Transverse colon (tissue), 4 donors: ENCODE measurements around the gene MYO18B. TPM values are rescaled to one million over a fixed set of nuclear protein-coding genes. Genes with fewer than 3 reads are reported as not detected.

Experiments used
- DNase-seq: peaks from one replicate; pipeline ENCODE4 v3.0.0-alpha.2; 2019
- H3K27ac ChIP-seq, 4 donors: fragments of 200-600 bp; sonication (generic); 2 replicates each; pipeline ENCODE4 v1.5.1; 2016 to 2018; ENCODE audit warnings: inconsistent platforms in 4 of 4
- H3K27me3 ChIP-seq: fragments of 200-600 bp; sonication (generic); 2 replicates; pipeline ENCODE4 v1.5.1; 2017; ENCODE audit warnings: inconsistent platforms
- H3K36me3 ChIP-seq, 4 donors: fragments of 200-600 bp; sonication (generic); 2 replicates each; pipeline ENCODE4 v1.5.1; 2017 to 2019; ENCODE audit warnings: inconsistent platforms in 4 of 4
- H3K4me1 ChIP-seq, 4 donors: fragments of 200-600 bp; sonication (generic); 2 replicates each; pipeline ENCODE4 v1.5.1; 2017 to 2020; ENCODE audit warnings: inconsistent platforms in 4 of 4
- H3K4me3 ChIP-seq, 4 donors: fragments of 200-600 bp; sonication (generic); 1 replicate in 1 of 4; 2 replicates in 3 of 4; pipeline versions ENCODE4 v1.5.1 to v1.6.1; 2017 to 2019; ENCODE audit warnings: inconsistent platforms in 4 of 4
- H3K9me3 ChIP-seq, 2 donors: fragments of 200-600 bp; sonication (generic); 2 replicates each; pipeline ENCODE4 v1.5.1; 2017 to 2019; ENCODE audit warnings: inconsistent platforms in 2 of 2
- CTCF ChIP-seq, 5 experiments: fragments of 200-600 bp in 3 of 5; fragments of 450-650 bp in 2 of 5; sonication (generic) in 3 of 5; IDR thresholded peaks; 1 replicate in 2 of 5; 2 replicates in 3 of 5; pipeline ENCODE4 v1.5.1; 2016 to 2017; ENCODE audit warnings: antibody characterized with exemption in 5 of 5, inconsistent platforms in 3 of 5, mild to moderate bottlenecking in 2 of 5, moderate library complexity in 1 of 5
- EP300 ChIP-seq: sonication (generic); formaldehyde crosslinking; IDR thresholded peaks from one replicate; pipeline ENCODE4 v1.6.1; 2017; ENCODE audit warnings: antibody characterized with exemption, low read depth
- POLR2A ChIP-seq: fragments of 450-650 bp; IDR thresholded peaks from one replicate; pipeline ENCODE4 v1.6.1; 2016; ENCODE audit warnings: antibody characterized with exemption, mild to moderate bottlenecking, moderate library complexity
- POLR2AphosphoS5 ChIP-seq, 3 donors: sonication (generic); formaldehyde crosslinking; IDR thresholded peaks; one replicate each; pipeline ENCODE4 v1.6.1; 2016; ENCODE audit warnings: antibody characterized with exemption in 3 of 3
- WGBS, 2 donors: methylation state at CpG; one replicate each; pipeline ENCODE4 v1.1.5; 2018; ENCODE audit warnings: low coverage in 1 of 2; 5-methylcytosine and 5-hydroxymethylcytosine counted together
- in situ Hi-C, 4 donors: fragments of 200-750 bp; cut with MboI; loops; one replicate each; pipeline versions ENCODE4 v1.15.0 to v1.15.1; 2017; ENCODE audit warnings: low sequenced_read_pairs in 3 of 4, low pct_ligation_motif_present in 1 of 4, low pct_unique_long_range_greater_than_20kb in 1 of 4
- intact Hi-C: fragments of 100-400 bp; cut with DNase I; formaldehyde crosslinking; loops from one replicate; pipeline ENCODE4 v1.15.1; 2023; ENCODE audit warnings: low total_unique reads
- total RNA-seq, 4 donors: library from RNA; depleted of rRNA; stranded (reverse); fragments of >200 nt; gene quantifications; one replicate each; pipeline ENCODE4 v1.1.0, GENCODE V29; 2016

Gene MYO18B
- total RNA-seq, 4 donors from 2014 or later: 0.27 TPM; not detected in 3

DNA sequence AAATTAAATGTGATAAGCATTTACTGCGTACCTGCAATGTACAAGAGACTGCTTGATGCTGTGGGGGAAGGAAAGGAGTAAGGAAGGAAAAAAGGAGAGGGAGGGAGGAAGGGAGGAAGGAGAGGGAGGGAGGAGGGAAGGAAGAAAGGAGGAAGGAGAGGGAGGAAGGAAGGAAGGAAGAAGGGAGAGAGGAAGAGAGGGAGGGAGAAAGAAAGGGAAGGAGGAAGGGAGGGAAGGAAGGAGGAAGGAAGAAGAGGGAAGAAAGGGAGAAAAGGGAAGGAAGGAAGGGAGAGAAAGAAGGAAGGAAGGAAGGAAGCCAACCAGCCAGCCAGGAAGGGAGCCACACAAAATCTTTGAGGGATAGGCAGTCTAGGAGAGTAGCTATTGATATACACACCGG is 44.0 kb upstream of the MYO18B start:
- in situ Hi-C loops (no loop called here), intact Hi-C loops (no loop called here)
- WGBS, 2 donors: 86 to 90% methylated on average over 2 of the region's 2 CpGs
- Histone ChIP-seq H3K27ac (no peak overlapping the region), H3K9me3 (no peaks in the 10 kb centered on the region), H3K4me1 (no peaks in the 10 kb centered on the region), H3K27me3 (no peaks in the 10 kb centered on the region), H3K36me3 (no peaks in the 10 kb centered on the region), H3K4me3 (no peak overlapping the region)
- DNase-seq: no peak
- TF ChIP-seq CTCF (IDR thresholded peaks at IDR 0.05) (no peak), POLR2AphosphoS5 (IDR thresholded peaks at IDR 0.05) (no peak), POLR2A (no peak), EP300 (no peak)

GRCh38 chr22:25698461-25698860 is 43.5 kb upstream of the MYO18B start:
- no peaks in the 10 kb centered on the region for H3K4me1 ChIP-seq
- H3K27me3 ChIP-seq: no peaks in the 10 kb centered on the region
- H3K27ac ChIP-seq: no peak overlapping the region
- H3K9me3 ChIP-seq: no peaks in the 10 kb centered on the region
- no peak for TF ChIP-seq POLR2AphosphoS5 (IDR thresholded peaks at IDR 0.05)
- no peak for TF ChIP-seq CTCF (IDR thresholded peaks at IDR 0.05)
- no peak for TF ChIP-seq POLR2A
- TF ChIP-seq EP300: no peak
- in situ Hi-C loops (no loop called here), intact Hi-C loops (no loop called here)
- H3K4me3 ChIP-seq: no peak overlapping the region
- DNase-seq: no peak
- H3K36me3 ChIP-seq: no peaks in the 10 kb centered on the region
- WGBS, 2 donors: 88 to 92% methylated on average over 7 of the region's 7 CpGs

DNA sequence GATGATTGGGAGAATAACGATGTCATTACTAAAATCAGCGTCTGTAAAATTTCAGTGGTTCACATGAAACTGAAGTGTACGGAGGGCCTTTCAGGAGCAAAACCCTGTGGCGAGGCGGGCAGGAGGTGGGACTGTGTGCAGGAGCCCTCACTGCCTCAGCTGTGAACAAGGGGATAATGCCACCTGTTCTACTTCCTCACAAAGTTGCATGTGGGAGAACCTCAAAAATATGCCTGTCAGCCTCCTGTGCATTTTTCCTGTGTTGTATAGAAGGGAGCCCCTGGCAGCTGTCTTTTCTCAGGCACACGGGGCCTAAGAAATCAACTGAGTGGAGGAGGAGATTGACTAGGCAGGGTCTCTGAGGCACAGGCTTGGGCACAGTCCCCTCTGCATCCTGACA is 43.0 kb upstream of the MYO18B start:
- Histone ChIP-seq H3K27ac (no peak overlapping the region), H3K36me3 (no peaks in the 10 kb centered on the region), H3K4me1 (no peaks in the 10 kb centered on the region), H3K9me3 (no peaks in the 10 kb centered on the region), H3K27me3 (no peaks in the 10 kb centered on the region), H3K4me3 (no peak overlapping the region)
- no peak for DNase-seq
- 86 to 91% methylated on average over 6 of the region's 6 CpGs for WGBS, 2 donors
- no peak for TF ChIP-seq POLR2AphosphoS5 (IDR thresholded peaks at IDR 0.05)
- TF ChIP-seq EP300: no peak
- TF ChIP-seq CTCF (IDR thresholded peaks at IDR 0.05): no peak
- TF ChIP-seq POLR2A: no peak
- intact Hi-C loops (no loop called here), in situ Hi-C loops (no loop called here)

DNA sequence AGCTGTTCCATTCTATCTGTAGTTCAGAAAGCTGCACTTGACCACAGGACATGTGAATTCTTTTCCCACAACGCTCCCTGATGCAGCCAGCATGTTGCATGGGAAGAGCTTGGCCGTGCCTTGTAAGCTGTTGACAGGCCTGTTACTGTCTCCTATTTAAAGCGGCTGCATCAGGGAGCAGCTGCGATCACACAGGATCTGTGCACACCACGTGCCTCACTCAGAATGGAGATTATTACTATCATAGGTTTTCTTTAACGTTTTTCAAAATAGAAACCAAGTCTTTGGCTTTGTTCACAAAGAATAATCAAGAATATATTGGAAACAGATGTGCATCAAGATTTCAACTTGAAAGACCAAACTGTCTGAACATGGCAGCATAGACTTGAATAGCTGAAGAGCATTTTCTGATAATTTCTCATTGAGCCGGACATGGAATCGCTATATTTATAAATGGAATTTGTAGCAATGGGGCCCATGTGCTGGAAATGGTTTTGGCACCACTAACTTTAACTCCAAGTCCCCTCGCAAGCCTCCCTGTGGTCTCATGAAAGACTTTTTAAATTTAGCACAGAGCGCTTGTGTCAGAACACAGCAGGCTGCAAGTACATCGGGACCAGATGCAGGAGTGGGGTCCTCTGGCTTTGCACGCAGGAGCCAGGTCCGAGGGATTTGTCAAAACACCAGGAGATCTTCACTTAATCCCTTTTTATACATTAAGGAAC is 40.8 kb upstream of the MYO18B start:
- no peaks in the 10 kb centered on the region for H3K27me3 ChIP-seq
- H3K9me3 ChIP-seq: no peaks in the 10 kb centered on the region
- in situ Hi-C loops (loop anchor here in 1 of 4 donors (10.0 kb wide), 1 partner anchor 236 kb away; no protein-coding TSS in a partner anchor), intact Hi-C loops (loop anchor here (5.0 kb wide), 1 partner anchor 239 kb away; no protein-coding TSS in a partner anchor)
- WGBS, 2 donors: 65 to 79% methylated on average over 5 to 13 of the region's 13 CpGs
- H3K4me3 ChIP-seq: no peak overlapping the region
- DNase-seq: no peak
- H3K27ac ChIP-seq: no peak overlapping the region
- TF ChIP-seq CTCF (IDR thresholded peaks at IDR 0.05): no peak
- H3K36me3 ChIP-seq: no peaks in the 10 kb centered on the region
- H3K4me1 ChIP-seq: no peaks in the 10 kb centered on the region
